Tibial artery (tissue), 4 donors: Measurements from ENCODE around the gene FUT4.

Experiments used
- DNase-seq, 2 donors: peaks; one replicate each; pipeline ENCODE4 v3.0.0-alpha.2; 2019
- H3K27ac ChIP-seq, 2 donors: fragments of 200-600 bp; sonication (generic) in 1 of 2; 1 replicate in 1 of 2; 2 replicates in 1 of 2; pipeline ENCODE4 v1.5.1; 2018 to 2019; ENCODE audit warnings: mild to moderate bottlenecking in 1 of 2
- H3K27me3 ChIP-seq, 2 donors: fragments of 200-600 bp; sonication (generic) in 1 of 2; one replicate each; pipeline versions ENCODE4 v1.5.1 to v1.6.0; 2016 to 2019
- H3K36me3 ChIP-seq, 3 donors: fragments of 200-600 bp; sonication (generic) in 2 of 3; one replicate each; pipeline ENCODE4 v1.5.1; 2016 to 2019; ENCODE audit warnings: mild to moderate bottlenecking in 2 of 3
- H3K4me1 ChIP-seq, 4 donors: fragments of 200-600 bp; sonication (generic) in 2 of 4; 1 replicate in 3 of 4; 2 replicates in 1 of 4; pipeline ENCODE4 v1.5.1; 2016 to 2019
- H3K4me3 ChIP-seq, 2 donors: fragments of 200-600 bp; sonication (generic) in 1 of 2; 1 replicate in 1 of 2; 2 replicates in 1 of 2; pipeline ENCODE4 v1.5.1; 2018 to 2019; ENCODE audit warnings: mild to moderate bottlenecking in 2 of 2
- H3K9me3 ChIP-seq, 3 donors: fragments of 200-600 bp; sonication (generic) in 1 of 3; one replicate each; pipeline ENCODE4 v1.5.1; 2016 to 2019
- intact Hi-C: fragments of 100-400 bp; cut with DNase I; formaldehyde crosslinking; loops from one replicate; pipeline ENCODE4 v1.15.0; 2023; ENCODE audit warnings: low total_unique reads
- TF ChIP-seq, protein P1 (sequence below), 2 experiments: fragments of 200-600 bp in 1 of 2; fragments of 450-650 bp in 1 of 2; IDR thresholded peaks; one replicate each; pipeline ENCODE4 v1.5.1; 2017 to 2019; ENCODE audit warnings: antibody characterized with exemption in 2 of 2, mild to moderate bottlenecking in 1 of 2, moderate library complexity in 1 of 2

Gene FUT4

DNA sequence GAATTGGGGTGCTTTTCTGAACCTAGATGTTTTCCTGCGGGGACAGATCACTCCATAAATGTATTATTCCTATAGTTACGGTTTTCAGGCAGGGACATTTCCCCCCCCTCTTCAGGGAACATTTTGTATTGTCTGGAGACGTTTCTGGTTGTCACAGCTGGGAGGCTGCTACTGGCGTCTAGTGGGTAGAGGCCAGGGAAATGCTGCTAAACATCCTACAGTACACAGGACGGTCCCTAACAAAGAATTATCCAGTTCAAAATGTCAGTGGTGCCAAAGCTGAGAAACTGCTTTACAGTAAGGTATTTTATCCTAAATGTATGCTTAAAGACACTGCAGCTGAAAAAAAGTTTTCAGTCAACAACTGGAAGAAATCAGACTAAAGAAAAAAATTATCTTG, 42.8 kb downstream of the FUT4 start:
- no peak overlapping the region for H3K4me3 ChIP-seq
- no peaks in the 10 kb centered on the region for H3K4me1 ChIP-seq
- DNase-seq: no peak
- no peaks in the 10 kb centered on the region for H3K9me3 ChIP-seq
- TF ChIP-seq, protein P1, sequence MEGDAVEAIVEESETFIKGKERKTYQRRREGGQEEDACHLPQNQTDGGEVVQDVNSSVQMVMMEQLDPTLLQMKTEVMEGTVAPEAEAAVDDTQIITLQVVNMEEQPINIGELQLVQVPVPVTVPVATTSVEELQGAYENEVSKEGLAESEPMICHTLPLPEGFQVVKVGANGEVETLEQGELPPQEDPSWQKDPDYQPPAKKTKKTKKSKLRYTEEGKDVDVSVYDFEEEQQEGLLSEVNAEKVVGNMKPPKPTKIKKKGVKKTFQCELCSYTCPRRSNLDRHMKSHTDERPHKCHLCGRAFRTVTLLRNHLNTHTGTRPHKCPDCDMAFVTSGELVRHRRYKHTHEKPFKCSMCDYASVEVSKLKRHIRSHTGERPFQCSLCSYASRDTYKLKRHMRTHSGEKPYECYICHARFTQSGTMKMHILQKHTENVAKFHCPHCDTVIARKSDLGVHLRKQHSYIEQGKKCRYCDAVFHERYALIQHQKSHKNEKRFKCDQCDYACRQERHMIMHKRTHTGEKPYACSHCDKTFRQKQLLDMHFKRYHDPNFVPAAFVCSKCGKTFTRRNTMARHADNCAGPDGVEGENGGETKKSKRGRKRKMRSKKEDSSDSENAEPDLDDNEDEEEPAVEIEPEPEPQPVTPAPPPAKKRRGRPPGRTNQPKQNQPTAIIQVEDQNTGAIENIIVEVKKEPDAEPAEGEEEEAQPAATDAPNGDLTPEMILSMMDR (IDR thresholded peaks at IDR 0.05): no peak
- H3K27me3 ChIP-seq: no peaks in the 10 kb centered on the region
- intact Hi-C loops: no loop called here
- H3K27ac ChIP-seq: no peak overlapping the region
- peaks cover 16 to 23% (median 22%) of the 10 kb centered on the region in 3 donors for H3K36me3 ChIP-seq

DNA sequence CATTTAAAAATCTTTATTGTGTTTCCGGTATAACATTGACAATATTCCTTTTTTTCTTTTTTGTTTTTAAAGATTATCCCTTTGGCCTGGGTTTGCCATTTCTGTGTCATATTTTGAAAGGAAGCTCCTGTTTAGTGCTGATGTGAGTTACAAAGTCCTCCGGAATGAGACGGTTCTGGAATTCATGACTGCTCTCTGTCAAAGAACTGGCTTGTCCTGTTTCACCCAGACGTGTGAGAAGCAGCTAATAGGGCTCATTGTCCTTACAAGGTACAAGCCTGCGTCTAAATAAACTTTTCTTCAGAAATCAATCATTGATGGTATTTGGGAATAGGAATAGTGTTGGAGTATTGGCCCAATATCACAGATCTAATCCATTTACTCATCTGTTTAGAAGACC, 43.3 kb downstream of the FUT4 start:
- DNase-seq: no peak
- Histone ChIP-seq H3K4me1 (no peaks in the 10 kb centered on the region), H3K36me3 (peaks cover 16 to 23% (median 22%) of the 10 kb centered on the region in 3 donors), H3K27ac (no peak overlapping the region), H3K27me3 (no peaks in the 10 kb centered on the region), H3K4me3 (no peak overlapping the region), H3K9me3 (no peaks in the 10 kb centered on the region)
- TF ChIP-seq, protein P1 (IDR thresholded peaks at IDR 0.05): no peak
- intact Hi-C loops: no loop called here

DNA sequence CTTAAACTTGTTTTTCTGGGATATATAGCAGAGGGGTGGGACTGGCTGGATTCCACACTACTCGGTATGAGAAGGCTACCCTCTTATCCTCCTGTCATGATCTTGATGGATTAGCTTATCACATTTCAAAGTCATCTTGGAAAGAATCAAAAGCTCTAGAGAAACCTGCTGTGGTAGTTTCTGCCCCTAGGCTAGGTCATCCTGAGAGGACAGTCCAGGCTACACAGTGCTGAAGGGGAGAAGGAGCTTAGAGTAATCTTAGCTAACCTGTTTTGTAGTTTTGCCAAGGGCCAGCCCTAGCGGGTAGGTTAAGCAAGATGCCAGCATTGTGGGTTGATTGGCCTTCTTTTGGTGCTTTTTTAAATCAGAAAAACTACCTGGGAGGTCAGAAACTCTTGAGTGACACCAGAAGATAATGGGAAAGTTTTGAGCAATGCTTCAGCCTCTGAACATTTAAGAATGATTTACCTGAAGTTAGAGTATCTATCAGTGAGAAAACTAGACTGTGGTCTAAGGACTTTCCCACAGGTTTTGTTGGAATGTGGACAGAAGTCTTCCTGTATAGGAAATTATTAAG, 44.7 kb downstream of the FUT4 start:
- TF ChIP-seq, protein P1 (IDR thresholded peaks at IDR 0.05): no peak
- H3K36me3 ChIP-seq: peaks cover 16 to 26% (median 24%) of the 10 kb centered on the region in 3 donors
- no peak overlapping the region for H3K4me3 ChIP-seq
- H3K9me3 ChIP-seq: no peaks in the 10 kb centered on the region
- DNase-seq: no peak
- H3K4me1 ChIP-seq: no peaks in the 10 kb centered on the region
- intact Hi-C loops: no loop called here
- no peaks in the 10 kb centered on the region for H3K27me3 ChIP-seq
- H3K27ac ChIP-seq: no peak overlapping the region

DNA sequence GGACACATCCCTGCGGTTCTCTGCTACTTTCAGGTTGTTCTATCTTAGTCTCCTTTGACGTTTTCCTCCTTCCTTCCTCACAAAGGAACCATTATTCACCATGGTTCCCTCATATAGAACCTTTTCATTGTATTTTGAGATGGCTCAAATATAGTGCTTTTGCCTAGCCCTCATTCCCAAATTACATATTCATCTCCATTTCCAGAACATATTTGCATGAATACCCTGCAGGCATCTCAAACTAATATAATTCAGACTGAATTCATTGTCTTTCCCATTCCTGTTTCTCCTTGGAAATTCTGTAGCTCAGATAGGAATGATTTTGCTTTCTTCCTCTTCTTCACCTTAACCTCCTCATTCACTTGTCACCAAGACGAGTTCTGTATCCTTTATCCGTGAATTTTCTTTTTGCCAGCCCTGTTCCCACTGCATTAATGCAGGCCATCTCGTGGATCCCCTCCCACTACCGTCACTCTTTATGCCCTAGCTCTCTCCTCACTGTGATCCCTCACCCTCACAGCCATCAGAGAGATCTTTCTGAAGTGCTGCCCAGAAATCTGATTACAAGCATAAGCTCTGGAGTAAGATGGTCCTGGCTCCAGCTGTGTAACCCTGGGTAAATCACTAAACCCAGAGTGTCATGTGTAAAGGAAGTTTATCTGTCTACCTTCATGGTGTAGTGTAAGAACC, 46.8 kb downstream of the FUT4 start:
- peaks cover 16 to 38% (median 37%) of the 10 kb centered on the region in 3 donors for H3K36me3 ChIP-seq
- TF ChIP-seq, protein P1 (IDR thresholded peaks at IDR 0.05): no peak

DNA sequence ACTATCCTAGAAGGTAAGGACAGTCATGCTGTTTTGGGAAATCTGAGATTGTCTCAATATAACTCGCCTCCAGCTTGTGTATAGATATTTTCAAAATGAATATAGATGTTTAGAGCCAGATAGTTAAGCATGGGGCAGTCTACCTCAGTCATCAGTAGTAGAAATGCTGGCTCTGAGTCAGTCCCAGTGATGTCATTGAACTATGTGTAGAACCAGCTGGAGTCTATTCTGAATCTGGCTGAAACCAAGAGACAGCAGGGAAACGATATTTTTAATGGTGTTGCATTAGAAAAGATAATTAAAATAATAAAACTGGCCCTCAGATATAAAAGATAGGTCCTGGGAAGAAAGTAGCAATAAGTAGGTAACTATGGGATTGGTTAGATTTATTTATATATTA, 49.3 kb downstream of the FUT4 start:
- H3K4me3 ChIP-seq: no peak overlapping the region
- intact Hi-C loops: no loop called here
- DNase-seq: no peak
- H3K27ac ChIP-seq: no peak overlapping the region
- H3K27me3 ChIP-seq: no peaks in the 10 kb centered on the region
- H3K4me1 ChIP-seq: no peaks in the 10 kb centered on the region
- H3K36me3 ChIP-seq: peaks cover 16 to 56% (median 46%) of the 10 kb centered on the region in 3 donors
- TF ChIP-seq, protein P1 (IDR thresholded peaks at IDR 0.05): no peak
- no peaks in the 10 kb centered on the region for H3K9me3 ChIP-seq

More for the DNA sequence above, 46.8 kb downstream of the FUT4 start:
- Histone ChIP-seq H3K27ac (no peak overlapping the region), H3K9me3 (no peaks in the 10 kb centered on the region), H3K27me3 (no peaks in the 10 kb centered on the region), H3K4me3 (no peak overlapping the region), H3K4me1 (no peaks in the 10 kb centered on the region)
- DNase-seq: no peak
- intact Hi-C loops: no loop called here
